Fibroblast of skin of left biceps (primary cell): ENCODE data around the gene OR5P2.
"Not testable (repeated sequence)": the region's sequence is repeated elsewhere in the genome, so short reads cannot be mapped to it uniquely, and the experiment has no call there.

Experiments used
- DNase-seq, 2 experiments: peaks; one replicate each; pipeline ENCODE4 v3.0.0-alpha.2; 2013; ENCODE audit warnings: low read depth in 2 of 2

OR5P2 gene, protein sequence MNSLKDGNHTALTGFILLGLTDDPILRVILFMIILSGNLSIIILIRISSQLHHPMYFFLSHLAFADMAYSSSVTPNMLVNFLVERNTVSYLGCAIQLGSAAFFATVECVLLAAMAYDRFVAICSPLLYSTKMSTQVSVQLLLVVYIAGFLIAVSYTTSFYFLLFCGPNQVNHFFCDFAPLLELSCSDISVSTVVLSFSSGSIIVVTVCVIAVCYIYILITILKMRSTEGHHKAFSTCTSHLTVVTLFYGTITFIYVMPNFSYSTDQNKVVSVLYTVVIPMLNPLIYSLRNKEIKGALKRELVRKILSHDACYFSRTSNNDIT

DNA sequence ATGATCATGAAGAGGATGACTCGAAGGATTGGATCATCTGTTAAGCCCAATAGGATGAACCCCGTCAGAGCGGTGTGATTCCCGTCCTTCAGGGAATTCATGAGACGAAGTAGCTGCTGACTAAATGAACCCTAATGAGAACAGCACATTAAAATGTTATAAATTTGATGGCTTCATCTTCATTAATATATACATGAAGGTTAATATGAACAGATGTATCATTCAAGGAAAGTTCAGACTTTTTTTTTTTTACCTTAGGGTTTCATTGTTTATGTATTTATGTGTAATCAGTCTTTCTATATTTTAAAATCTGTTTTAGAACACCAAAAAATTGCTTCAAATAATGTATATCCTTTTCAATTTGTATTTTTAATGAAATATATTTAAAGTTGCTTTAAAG is at the start of gene OR5P2:
Gene OR5P2, minus strand, starts transcription at position 101 of the 400 bp plus-strand sequence. Its CDS starts 0 bp downstream, at position 101.
- no peak for DNase-seq

DNA sequence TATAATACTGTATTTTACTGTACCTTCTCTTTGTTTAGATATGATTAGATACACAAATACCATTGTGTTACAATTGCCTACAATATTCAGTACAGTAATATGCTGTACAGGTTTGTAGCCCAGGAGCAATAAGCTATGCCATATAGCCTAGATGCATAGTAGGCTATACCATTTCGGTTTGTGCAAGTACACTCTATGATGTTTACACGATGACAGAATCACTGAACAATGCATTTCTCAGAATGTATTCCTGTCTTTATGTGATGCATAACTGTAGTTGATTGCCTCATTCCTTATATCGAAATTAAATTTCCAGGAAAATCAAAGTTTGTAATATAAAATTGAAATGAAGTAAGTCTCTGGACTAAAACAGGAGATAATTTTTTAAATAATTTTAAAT is 49.3 kb upstream of the OR5P2 start:
- no peak for DNase-seq

DNA sequence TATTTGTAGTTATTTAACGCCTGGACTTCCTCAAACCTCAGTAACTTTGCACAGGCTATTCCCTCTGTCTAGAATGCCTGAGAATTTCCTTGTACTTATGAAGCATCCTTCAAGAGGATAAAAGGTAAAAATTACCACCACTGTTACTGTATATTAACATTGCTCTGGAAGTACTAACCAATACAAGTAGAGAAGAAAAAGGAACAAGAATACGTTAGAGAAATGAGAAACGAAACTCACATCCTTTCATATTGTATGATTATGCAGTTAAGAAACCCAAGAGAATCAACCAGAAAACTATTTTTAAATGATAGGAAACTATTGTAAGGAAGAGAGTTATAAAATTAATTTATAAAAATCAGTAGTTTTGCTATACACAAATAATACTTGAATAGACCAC is 48.2 kb upstream of the OR5P2 start:
- no peak for DNase-seq

DNA sequence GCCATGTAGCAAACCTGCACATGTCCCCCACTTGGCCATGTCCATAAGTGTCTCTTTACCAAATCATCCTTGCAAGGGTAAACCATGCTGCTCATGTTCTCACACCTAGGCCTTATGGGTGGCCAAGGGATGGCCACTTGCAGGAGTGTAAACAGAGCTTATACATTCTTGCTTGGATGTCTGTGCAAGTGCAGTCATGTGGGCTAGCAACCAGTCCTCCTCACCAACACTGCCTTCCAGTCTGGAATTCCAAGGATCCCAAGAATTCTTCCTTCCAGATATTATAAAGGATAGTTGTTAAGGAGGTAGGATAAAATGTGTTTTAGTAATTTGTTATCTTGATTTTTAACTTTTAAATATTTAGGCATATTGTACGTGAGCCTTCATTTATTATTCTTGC is 47.8 kb upstream of the OR5P2 start:
- no peak for DNase-seq

DNA sequence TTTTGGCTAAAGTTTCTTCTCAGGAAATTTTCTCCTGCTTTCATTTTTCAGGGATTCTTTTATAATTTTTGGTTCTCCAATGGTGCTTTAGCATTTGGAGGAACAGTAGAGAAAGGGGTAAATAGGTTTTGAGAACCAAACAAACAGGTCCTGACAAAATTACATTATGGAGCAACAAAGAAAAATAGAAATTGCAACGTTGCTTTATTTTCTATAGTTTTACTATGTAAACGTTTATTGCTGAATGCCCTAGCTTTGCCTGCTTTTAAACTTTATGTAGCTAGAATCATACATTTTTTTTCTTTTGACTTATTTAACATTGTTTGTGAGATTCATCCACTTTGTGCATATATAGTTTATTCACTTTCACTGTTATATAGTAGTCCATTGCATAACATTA is 43.8 kb upstream of the OR5P2 start:
- no peak for DNase-seq

DNA sequence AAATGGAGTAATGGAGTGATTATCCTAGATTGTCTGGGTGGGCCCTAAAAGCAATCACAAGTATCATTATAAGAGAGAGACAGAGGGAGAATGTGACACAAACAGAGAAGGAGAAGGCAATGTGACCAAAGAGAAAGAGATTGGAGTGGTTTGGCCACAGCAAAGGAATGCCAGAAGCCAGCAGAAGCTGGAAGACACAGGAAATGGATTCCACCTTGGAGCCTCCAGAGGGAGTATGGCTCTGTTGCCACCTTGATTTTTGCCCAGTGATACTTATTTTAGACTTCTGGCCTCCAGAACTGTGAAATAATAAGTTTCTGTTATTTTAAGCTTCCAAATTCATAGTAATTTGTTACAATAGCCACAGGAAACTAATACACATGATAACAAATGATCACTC is 36.8 kb upstream of the OR5P2 start:
- no peak for DNase-seq

DNA sequence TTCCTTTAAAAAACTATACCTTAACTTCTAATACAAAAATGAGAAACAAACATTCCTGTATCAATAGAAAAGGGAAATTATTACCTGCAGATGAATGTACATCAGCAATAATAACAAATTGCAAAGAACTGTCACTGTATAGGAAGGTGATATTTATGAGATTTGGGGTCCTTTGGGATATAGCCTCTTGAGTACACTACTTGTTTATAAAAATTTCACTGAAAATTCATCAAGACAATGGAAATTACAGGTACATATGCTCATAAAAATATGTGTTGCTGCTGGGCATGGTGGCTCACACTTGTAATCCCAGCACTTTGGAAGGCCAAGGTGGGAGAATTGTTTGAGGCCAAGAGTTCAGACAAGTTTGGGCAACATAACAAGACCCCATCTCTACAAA is 34.0 kb upstream of the OR5P2 start, which contains the start of gene OR5P3:
Gene OR5P3, minus strand, starts transcription at position 101 of the 400 bp plus-strand sequence.
- DNase-seq = no peak

DNA sequence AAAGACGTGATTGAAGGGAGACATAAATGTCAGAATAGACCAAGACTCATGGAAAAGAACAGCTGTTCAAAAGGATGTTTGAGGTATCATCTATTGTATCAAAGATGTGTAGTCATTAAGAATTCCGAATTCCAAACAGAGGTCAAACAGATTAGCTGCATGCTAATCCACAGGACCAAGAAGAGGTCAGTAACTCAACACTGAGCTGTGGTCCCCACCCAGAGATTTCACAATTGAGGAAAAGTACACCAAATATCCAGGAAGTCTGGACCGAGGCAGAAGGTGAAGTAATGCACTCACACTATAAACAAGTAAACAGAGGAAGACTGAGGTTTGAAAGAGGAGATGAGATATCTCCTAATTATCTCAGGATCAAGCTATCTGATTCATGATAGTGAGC is 29.6 kb upstream of the OR5P2 start:
- DNase-seq = no peak

DNA sequence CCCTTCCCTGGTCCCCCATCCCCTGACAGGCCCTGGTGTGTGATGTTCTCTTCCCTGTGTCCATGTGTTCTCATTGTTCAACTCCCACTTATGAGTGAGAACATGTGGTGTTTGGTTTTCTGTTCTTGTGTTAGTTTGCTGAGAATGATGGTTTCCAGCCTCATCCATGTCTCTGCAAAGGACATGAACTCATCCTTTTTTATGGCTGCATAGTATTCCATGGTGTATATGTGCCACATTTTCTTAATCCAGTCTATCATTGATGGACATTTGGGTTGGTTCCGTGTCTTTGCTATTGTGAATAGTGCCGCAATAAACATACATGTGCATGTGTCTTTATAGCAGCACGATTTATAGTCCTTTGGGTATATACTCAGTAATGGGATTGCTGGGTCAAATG is 23.7 kb upstream of the OR5P2 start:
- not testable (repeated sequence) for DNase-seq

DNA sequence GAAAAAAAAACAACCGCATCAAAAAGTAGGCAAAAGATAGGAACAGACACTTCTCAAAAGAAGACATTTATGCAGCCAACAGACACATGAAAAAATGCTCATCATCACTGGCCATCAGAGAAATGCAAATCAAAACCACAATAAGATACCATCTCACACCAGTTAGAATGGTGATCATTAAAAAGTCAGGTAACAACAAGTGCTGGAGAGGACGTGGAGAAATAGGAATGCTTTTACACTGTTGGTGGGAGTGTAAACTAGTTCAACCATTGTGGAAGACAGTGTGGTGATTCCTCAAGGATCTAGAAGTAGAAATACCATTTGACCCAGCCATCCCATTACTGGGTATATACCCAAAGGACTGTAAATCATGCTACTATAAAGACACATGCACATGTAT is 18.2 kb upstream of the OR5P2 start:
- DNase-seq = not testable (repeated sequence)

DNA sequence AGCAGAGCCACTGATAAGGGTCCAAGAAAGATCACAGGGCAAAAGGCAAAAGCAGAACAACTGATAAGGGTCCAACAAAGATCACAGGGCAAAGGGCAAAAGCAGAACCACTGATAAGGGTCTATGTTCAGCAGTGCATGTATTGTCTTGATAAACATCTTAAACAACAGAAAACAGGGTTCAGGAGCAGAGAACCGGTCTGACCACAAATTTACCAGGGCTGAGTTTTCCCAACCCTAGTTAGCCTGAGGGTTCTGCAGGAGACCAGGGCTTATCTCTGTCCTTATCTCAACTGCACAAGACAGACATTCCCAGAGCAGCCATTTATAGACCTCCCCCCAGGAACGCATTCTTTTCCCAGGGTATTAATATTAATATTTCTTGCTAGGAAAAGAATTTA is 13.6 kb upstream of the OR5P2 start:
- DNase-seq = not testable (repeated sequence)

DNA sequence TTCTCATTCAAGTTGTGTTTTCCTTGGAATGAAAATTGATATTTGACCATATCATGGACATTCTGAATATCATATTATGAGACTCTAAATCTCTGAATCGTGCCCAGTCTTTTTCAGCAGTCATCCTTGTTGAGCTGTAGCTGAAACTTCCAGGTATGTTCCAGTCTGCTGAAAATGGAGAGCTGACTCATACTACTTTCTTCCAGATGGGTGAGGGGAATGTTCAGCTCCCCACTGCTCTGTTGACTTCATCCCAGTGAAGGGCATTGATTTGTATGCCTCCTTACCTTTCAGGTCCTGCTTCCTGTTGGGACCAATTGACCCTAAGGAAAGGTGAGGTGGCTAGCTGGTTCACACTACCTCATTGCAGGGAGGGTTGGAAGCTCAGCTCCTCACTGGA is 3.5 kb downstream of the OR5P2 start:
- no peak for DNase-seq

DNA sequence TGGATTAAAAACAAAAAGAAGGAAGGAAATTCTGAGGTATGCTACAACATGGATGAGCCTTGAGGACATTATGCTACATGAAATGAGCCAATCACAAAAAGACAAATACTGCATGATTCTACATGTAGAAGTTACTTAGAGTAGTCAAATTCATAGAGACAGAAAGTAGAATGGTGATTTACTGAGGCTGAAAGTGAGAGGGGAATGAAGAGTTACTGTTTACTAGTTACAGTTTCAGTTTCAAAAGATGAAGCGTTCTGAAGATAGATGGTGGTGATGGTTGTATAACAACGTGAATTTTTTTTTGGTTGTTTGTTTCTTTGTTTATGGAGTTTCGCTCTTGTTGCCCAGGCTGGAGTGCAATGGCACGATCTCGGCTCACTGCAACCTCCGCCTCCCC is 9.5 kb downstream of the OR5P2 start:
- no peak for DNase-seq

DNA sequence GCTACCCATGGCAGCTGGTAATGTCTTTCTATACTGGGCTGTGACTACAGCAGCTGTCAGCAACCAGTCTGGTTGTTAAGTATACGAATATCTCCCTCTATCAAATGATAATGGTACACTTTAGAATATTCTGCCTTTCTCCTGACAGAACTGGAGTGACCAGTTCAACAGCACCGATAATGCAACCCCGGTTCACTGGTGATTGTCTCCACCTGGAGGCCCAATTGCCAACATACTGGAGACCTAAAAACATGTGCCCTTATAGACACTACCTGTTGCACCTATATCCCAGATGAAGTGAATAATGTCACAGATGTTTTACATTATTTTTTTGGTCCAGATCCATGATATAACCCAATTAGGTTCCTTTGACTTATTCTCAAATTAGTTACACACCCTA is 21.1 kb downstream of the OR5P2 start:
- DNase-seq = no peak

DNA sequence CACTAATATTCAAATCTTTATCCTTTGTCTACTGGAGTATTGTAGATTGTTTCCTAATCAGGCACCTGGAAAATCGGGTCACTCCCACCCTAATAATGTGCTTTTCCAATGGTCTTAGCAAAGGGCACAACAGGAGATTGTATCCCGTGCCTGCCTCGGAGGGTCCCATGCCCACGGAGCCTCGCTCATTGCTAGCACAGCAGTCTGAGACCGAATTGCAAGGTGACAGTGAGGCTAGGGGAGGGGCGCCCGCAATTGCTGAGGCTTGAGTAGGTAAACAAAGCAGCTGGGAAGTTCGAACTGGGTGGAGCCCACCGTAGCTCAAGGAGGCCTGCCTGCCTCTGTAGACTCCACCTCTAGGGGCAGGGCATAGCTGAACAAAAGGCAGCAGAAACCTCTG is 32.4 kb downstream of the OR5P2 start:
- not testable (repeated sequence) for DNase-seq

DNA sequence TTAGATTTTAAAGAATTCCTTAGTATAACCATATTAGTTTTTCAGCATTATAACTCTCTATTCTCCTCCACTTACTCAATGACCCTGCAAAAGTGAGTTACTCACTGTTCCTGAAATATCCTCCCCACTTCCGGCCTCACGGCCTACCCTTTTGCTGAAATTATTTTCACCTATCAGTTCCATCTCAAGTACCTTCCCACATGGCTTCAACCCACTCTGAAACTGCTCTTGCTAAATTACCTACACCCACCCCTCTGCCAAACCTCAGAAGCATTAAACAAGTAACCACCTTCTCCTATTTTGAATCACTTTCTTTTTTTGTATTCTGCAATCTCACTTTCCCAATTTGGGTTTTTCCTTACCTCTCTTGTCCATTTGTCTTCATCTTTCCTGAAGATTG is 37.7 kb downstream of the OR5P2 start:
- DNase-seq = no peak

DNA sequence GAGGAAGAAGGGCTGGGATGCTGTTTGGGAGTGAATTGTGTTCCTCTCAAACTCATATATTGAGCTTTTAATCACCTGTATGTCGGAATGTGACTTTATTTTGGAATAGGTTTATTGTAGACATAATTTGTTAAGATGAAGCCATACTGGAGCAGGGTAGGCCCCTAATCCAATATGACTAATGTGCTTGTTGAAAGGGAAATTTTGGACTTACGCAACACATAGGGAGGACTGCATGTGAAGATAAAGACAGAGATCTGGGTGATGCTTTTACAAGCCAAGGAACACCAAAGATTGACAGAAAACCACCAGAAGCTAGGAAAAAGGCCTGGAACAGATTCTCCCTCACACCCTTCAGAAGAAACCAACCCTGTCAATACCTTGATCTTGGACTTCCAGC is 47.3 kb downstream of the OR5P2 start:
- no peak for DNase-seq
